Liver (tissue), 9 donors: ENCODE measurements around the gene CRB2. TPM values are rescaled to one million over a fixed set of nuclear protein-coding genes. Genes with fewer than 3 reads are reported as not detected.

Experiments used
- DNase-seq: peaks from one replicate; pipeline ENCODE4 v3.0.0-alpha.2; 2017; ENCODE audit warnings: low spot score
- H3K27ac ChIP-seq, 2 donors: one replicate each; pipeline ENCODE4 v1.7.0; 2013; ENCODE audit warnings: inconsistent platforms in 2 of 2, low read length in 2 of 2, control low read depth in 1 of 2, low read depth in 1 of 2, mild to moderate bottlenecking in 1 of 2
- H3K27me3 ChIP-seq, 4 donors: one replicate each; pipeline versions ENCODE4 v1.6.1 to v1.7.0; 2013; ENCODE audit warnings: low read length in 3 of 4, inconsistent platforms in 1 of 4, mild to moderate bottlenecking in 1 of 4, moderate library complexity in 1 of 4; ENCODE audit not compliant: control insufficient read depth in 4 of 4, insufficient read depth in 4 of 4
- H3K36me3 ChIP-seq, 4 donors: one replicate each; pipeline versions ENCODE4 v1.6.1 to v1.7.0; 2013; ENCODE audit warnings: low read length in 3 of 4, mild to moderate bottlenecking in 3 of 4, low read depth in 1 of 4, moderate library complexity in 1 of 4; ENCODE audit not compliant: control insufficient read depth in 4 of 4, insufficient read depth in 3 of 4
- H3K4me1 ChIP-seq, 4 donors: one replicate each; pipeline versions ENCODE4 v1.6.1 to v1.7.0; 2013; ENCODE audit warnings: low read length in 3 of 4, mild to moderate bottlenecking in 3 of 4, moderate library complexity in 1 of 4; ENCODE audit not compliant: control insufficient read depth in 4 of 4, insufficient read depth in 4 of 4
- H3K4me3 ChIP-seq, 3 donors: one replicate each; pipeline versions ENCODE4 v1.6.1 to v1.7.0; 2013; ENCODE audit warnings: low read length in 3 of 3, control low read depth in 1 of 3, low read depth in 1 of 3, mild to moderate bottlenecking in 1 of 3
- H3K9ac ChIP-seq, 2 donors: one replicate each; pipeline ENCODE4 v1.7.0; 2013; ENCODE audit warnings: low read length in 2 of 2, mild to moderate bottlenecking in 2 of 2, moderate library complexity in 2 of 2, control low read depth in 1 of 2, low read depth in 1 of 2
- H3K9me3 ChIP-seq, 4 donors: one replicate each; pipeline versions ENCODE4 v1.6.1 to v1.7.0; 2013; ENCODE audit warnings: low read length in 3 of 4; ENCODE audit not compliant: control insufficient read depth in 4 of 4
- EGR1 ChIP-seq, 2 donors: IDR thresholded peaks; 2 replicates each; pipeline ENCODE4 v1.6.1; 2016 to 2018; ENCODE audit warnings: antibody characterized with exemption in 2 of 2, low read depth in 2 of 2
- FOXA1 ChIP-seq: IDR thresholded peaks from 2 replicates; pipeline ENCODE4 v1.6.1; 2016; ENCODE audit warnings: antibody characterized with exemption
- FOXA2 ChIP-seq: IDR thresholded peaks from 2 replicates; pipeline ENCODE4 v1.6.1; 2016; ENCODE audit warnings: antibody characterized with exemption
- GABPA ChIP-seq, 2 donors: IDR thresholded peaks in 1 of 2; conservative IDR thresholded peaks in 1 of 2; 2 replicates each; pipeline ENCODE4 v1.6.1; 2016; ENCODE audit warnings: antibody characterized with exemption in 2 of 2, mild to moderate bottlenecking in 1 of 2, moderate library complexity in 1 of 2
- HNF4A ChIP-seq, 2 donors: conservative IDR thresholded peaks; 2 replicates each; pipeline ENCODE4 v1.6.1; 2016; ENCODE audit warnings: antibody characterized with exemption in 2 of 2, mild to moderate bottlenecking in 2 of 2
- HNF4G ChIP-seq: IDR thresholded peaks from 2 replicates; pipeline ENCODE4 v1.6.1; 2016; ENCODE audit warnings: antibody characterized with exemption
- JUND ChIP-seq, 2 donors: IDR thresholded peaks; 2 replicates each; pipeline ENCODE4 v1.6.1; 2016; ENCODE audit warnings: antibody characterized with exemption in 2 of 2
- NR2F2 ChIP-seq: IDR thresholded peaks from 2 replicates; pipeline ENCODE4 v1.6.1; 2016; ENCODE audit warnings: antibody characterized with exemption
- RAD21 ChIP-seq, 2 donors: IDR thresholded peaks; 2 replicates each; pipeline ENCODE4 v1.6.1; 2016; ENCODE audit warnings: antibody characterized with exemption in 2 of 2, mild to moderate bottlenecking in 2 of 2
- RXRA ChIP-seq, 2 donors: IDR thresholded peaks; 2 replicates each; pipeline ENCODE4 v1.6.1; 2017 to 2018; ENCODE audit warnings: antibody characterized with exemption in 2 of 2, mild to moderate bottlenecking in 1 of 2
- SP1 ChIP-seq: IDR thresholded peaks from 2 replicates; pipeline ENCODE4 v1.6.1; 2018; ENCODE audit warnings: antibody characterized with exemption, mild to moderate bottlenecking
- TAF1 ChIP-seq: conservative IDR thresholded peaks from 2 replicates; pipeline ENCODE4 v1.6.1; 2016; ENCODE audit warnings: antibody characterized with exemption, mild to moderate bottlenecking
- YY1 ChIP-seq: IDR thresholded peaks from 2 replicates; pipeline ENCODE4 v1.6.1; 2016; ENCODE audit warnings: antibody characterized with exemption, mild to moderate bottlenecking
- WGBS: extraction: QIAGEN DNeasy Blood & Tissue Kit; methylation state at CpG from one replicate; pipeline ENCODE4 v1.1.7; 2013; 5-methylcytosine and 5-hydroxymethylcytosine counted together
- polyA plus RNA-seq, 2 donors: library from polyadenylated mRNA; stranded (reverse) in 1 of 2; unstranded in 1 of 2; fragments of 200-250 nt in 1 of 2; fragments of >200 nt in 1 of 2; fragmentation: Nextera tagmentation in 1 of 2; extraction: Ambion mirVana in 1 of 2; gene quantifications; one replicate each; pipeline versions ENCODE4 v1.2.1 to v1.2.3, GENCODE V29; 2013 to 2015
- total RNA-seq, 2 donors: library from RNA; depleted of rRNA; stranded (reverse); fragments of >200 nt; gene quantifications; one replicate each; pipeline ENCODE4 v1.2.3, GENCODE V29; 2014
- TF ChIP-seq, protein P1 (sequence below): IDR thresholded peaks from 2 replicates; pipeline ENCODE4 v1.6.1; 2016; ENCODE audit warnings: antibody characterized with exemption
- TF ChIP-seq, protein P2 (sequence below): IDR thresholded peaks from 2 replicates; pipeline ENCODE4 v1.6.1; 2016; ENCODE audit warnings: antibody characterized with exemption
- TF ChIP-seq, protein P3 (sequence below): IDR thresholded peaks from 2 replicates; pipeline ENCODE4 v1.6.1; 2016; ENCODE audit warnings: antibody characterized with exemption
- TF ChIP-seq, protein P4 (sequence below): IDR thresholded peaks from 2 replicates; pipeline ENCODE4 v1.6.1; 2016; ENCODE audit warnings: antibody characterized with exemption, mild to moderate bottlenecking
- TF ChIP-seq, protein P5 (sequence below): fragments of 150-350 bp; IDR thresholded peaks from 2 replicates; pipeline ENCODE4 v1.5.1; 2017; ENCODE audit warnings: improper control_type of control experiment, low read depth, low read length; ENCODE audit not compliant: missing input control
- donor health status: healthy.
- donor health status: healthy.
- donor health status: healthy.
- donor health status: healthy.
- donor health status: healthy.

The CRB2 gene
- total and polyA plus RNA-seq, 4 donors = 1.7 TPM; not detected in 3

DNA sequence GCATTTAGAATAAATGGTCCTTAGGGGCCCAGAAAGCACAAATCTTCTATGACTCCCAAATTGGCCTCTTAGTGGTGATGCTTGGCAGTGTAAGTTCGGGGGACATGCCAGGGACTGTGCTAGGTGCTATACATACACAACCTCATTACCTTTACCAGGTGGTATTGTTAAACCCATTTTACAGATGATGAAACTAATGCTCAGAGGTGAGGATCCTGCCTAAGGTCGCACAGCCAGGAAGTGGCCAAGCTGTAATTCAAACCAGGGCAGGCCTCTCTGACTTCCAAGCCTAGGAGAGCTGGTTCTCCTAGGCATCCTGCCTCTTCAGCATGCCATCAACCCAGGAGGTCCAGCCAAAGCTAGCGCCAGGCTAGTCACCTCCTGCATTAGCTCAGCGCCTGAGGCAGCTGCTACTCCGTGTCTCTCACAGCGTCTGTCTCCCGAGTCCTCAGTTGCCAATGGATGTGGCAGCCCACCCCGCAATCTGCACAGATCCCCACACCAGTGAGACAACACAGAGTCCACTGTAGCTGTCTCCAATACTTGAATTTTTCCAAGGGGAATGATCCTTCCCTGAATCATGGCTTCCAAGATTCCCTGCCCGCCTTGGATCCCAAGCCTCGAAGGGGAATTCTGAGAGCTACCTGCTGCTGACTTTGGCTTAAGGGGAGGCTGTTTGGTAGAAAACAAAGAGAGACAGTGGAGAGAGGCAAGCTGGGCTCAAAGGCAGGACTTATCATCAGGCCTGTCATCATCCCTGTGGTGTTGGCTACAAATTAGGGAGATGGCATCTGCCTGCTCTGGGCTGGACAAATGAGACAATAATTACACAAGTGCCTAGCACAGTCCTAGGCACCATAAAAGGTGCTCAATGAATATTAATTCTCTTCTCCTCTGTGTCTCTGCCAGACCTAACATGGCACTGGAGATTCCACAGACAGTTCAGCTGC, 52.6 kb downstream of the CRB2 start:
- H3K4me3 ChIP-seq = no peak overlapping the region
- H3K9me3 ChIP-seq = no peaks in the 10 kb centered on the region
- DNase-seq = no peak
- H3K36me3 ChIP-seq = peaks cover 0 to 5% (median 0%) of the 10 kb centered on the region in 4 donors
- no peaks in the 10 kb centered on the region for H3K4me1 ChIP-seq
- no peaks in the 10 kb centered on the region for H3K27me3 ChIP-seq
- TF ChIP-seq TAF1 = no peak
- TF ChIP-seq JUND (IDR thresholded peaks at IDR 0.05) = no peak
- TF ChIP-seq HNF4A (conservative IDR thresholded peaks at IDR 0.05) = no peak
- TF ChIP-seq, protein P1, sequence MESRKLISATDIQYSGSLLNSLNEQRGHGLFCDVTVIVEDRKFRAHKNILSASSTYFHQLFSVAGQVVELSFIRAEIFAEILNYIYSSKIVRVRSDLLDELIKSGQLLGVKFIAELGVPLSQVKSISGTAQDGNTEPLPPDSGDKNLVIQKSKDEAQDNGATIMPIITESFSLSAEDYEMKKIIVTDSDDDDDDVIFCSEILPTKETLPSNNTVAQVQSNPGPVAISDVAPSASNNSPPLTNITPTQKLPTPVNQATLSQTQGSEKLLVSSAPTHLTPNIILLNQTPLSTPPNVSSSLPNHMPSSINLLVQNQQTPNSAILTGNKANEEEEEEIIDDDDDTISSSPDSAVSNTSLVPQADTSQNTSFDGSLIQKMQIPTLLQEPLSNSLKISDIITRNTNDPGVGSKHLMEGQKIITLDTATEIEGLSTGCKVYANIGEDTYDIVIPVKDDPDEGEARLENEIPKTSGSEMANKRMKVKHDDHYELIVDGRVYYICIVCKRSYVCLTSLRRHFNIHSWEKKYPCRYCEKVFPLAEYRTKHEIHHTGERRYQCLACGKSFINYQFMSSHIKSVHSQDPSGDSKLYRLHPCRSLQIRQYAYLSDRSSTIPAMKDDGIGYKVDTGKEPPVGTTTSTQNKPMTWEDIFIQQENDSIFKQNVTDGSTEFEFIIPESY = no peak
- TF ChIP-seq SP1 = no peak
- TF ChIP-seq, protein P2, sequence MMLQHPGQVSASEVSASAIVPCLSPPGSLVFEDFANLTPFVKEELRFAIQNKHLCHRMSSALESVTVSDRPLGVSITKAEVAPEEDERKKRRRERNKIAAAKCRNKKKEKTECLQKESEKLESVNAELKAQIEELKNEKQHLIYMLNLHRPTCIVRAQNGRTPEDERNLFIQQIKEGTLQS = no peak
- TF ChIP-seq, protein P3, sequence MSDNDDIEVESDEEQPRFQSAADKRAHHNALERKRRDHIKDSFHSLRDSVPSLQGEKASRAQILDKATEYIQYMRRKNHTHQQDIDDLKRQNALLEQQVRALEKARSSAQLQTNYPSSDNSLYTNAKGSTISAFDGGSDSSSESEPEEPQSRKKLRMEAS = no peak
- TF ChIP-seq NR2F2 = no peak
- TF ChIP-seq GABPA (IDR thresholded peaks at IDR 0.05 in 1 of 2, conservative IDR thresholded peaks at IDR 0.05 in 1 of 2) = no peak
- no peak for TF ChIP-seq EGR1 (IDR thresholded peaks at IDR 0.05; ENCODE audit: low read depth in 2 of 2)
- TF ChIP-seq, protein P4, sequence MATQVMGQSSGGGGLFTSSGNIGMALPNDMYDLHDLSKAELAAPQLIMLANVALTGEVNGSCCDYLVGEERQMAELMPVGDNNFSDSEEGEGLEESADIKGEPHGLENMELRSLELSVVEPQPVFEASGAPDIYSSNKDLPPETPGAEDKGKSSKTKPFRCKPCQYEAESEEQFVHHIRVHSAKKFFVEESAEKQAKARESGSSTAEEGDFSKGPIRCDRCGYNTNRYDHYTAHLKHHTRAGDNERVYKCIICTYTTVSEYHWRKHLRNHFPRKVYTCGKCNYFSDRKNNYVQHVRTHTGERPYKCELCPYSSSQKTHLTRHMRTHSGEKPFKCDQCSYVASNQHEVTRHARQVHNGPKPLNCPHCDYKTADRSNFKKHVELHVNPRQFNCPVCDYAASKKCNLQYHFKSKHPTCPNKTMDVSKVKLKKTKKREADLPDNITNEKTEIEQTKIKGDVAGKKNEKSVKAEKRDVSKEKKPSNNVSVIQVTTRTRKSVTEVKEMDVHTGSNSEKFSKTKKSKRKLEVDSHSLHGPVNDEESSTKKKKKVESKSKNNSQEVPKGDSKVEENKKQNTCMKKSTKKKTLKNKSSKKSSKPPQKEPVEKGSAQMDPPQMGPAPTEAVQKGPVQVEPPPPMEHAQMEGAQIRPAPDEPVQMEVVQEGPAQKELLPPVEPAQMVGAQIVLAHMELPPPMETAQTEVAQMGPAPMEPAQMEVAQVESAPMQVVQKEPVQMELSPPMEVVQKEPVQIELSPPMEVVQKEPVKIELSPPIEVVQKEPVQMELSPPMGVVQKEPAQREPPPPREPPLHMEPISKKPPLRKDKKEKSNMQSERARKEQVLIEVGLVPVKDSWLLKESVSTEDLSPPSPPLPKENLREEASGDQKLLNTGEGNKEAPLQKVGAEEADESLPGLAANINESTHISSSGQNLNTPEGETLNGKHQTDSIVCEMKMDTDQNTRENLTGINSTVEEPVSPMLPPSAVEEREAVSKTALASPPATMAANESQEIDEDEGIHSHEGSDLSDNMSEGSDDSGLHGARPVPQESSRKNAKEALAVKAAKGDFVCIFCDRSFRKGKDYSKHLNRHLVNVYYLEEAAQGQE = no peak
- TF ChIP-seq YY1 = no peak
- no peak for TF ChIP-seq HNF4G
- TF ChIP-seq FOXA2 = no peak
- no peak for TF ChIP-seq RAD21 (IDR thresholded peaks at IDR 0.05)
- TF ChIP-seq, protein P5, sequence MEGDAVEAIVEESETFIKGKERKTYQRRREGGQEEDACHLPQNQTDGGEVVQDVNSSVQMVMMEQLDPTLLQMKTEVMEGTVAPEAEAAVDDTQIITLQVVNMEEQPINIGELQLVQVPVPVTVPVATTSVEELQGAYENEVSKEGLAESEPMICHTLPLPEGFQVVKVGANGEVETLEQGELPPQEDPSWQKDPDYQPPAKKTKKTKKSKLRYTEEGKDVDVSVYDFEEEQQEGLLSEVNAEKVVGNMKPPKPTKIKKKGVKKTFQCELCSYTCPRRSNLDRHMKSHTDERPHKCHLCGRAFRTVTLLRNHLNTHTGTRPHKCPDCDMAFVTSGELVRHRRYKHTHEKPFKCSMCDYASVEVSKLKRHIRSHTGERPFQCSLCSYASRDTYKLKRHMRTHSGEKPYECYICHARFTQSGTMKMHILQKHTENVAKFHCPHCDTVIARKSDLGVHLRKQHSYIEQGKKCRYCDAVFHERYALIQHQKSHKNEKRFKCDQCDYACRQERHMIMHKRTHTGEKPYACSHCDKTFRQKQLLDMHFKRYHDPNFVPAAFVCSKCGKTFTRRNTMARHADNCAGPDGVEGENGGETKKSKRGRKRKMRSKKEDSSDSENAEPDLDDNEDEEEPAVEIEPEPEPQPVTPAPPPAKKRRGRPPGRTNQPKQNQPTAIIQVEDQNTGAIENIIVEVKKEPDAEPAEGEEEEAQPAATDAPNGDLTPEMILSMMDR = no peak
- TF ChIP-seq RXRA (IDR thresholded peaks at IDR 0.05) = no peak
- no peak for TF ChIP-seq FOXA1
- no peak overlapping the region for H3K27ac ChIP-seq
- H3K9ac ChIP-seq = no peak overlapping the region
- WGBS = 97% methylated on average over 10 of the region's 10 CpGs
